ENCODE measurements around the gene RBM26.

Gene RBM26

GRCh38 chr13:79423801-79424642 lies 18.0 kb upstream of the RBM26 start:
- DNase-seq: peak; percentile 62

DNA sequence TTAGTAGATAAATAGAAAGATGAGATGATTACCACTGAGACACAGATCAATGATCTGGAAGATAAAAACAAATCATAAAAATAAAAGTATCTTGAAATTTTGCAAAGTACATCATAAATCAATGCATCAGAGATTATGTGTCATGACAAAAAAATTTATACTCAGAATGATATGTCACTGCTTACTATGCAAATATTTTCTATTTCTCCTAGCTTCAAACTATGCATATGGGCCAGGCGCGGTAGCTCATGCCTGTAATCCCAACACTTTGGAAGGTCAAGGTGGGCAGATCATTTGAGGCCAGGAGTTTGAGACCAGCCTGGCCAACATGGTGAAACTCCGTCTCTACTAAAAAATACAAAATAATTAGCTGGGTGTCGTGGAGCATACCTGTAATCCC lies 17.3 kb upstream of the RBM26 start:
- no peak for DNase-seq

- no peak for DNase-seq
These were observed 13.3 kb upstream of the RBM26 start for GRCh38 chr13:79419365-79419764.

DNA sequence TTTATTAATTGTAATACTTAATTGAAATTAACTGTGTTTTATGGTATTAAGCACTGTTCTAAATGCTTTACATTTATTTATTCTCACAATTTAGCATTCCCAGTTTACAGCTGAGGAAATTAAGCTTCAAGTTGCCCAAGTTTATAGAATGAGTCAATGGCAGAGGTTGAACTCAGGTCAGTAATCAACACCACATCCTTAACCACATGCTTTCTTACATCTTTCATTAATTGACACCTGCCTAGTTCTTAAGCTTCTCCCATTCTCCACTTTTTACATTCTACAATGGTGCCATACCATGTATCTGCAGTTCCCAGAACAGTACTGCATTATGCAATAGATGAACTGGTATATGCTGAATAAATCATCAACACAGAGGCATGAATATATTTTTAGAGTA lies 11.7 kb upstream of the RBM26 start:
- DNase-seq: no peak

DNA sequence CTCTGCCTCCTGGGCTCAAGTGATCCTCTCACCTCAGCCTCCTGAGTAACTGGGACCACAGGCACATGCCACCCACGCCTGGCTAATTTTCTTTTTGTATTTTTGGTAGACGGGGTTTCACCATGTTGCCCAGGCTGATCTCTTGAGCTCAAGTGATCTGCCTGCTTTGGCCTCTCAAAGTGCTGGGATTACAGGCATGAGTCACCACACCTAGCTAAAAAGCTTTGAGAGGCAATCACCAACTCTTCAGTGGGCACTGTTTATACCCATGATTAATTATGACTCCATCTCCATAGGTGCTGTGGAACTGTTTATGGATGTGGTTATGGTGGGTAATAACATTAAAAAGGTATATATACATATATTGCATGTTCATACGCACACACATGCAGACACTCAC lies 7.5 kb upstream of the RBM26 start:
- DNase-seq: no peak

DNA sequence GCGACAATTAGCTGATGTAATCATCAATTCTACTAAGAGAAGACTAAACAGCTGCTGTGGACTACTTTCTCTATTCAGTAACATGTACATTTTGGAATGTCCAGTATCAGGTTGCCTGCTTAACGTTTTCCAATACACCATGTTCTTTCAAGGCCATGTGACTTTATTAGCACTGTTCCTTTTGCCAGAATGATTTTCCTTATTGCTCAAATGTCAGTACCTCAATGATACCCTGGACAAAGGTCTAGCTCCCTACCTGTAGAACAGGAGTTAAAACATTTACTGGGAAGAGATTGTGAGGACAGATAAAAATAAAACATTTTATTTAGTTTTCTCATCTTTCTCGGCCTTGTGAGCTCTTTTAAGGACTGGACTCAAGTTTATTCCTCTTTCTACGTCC lies 3.8 kb upstream of the RBM26 start:
- no peak for DNase-seq

DNA sequence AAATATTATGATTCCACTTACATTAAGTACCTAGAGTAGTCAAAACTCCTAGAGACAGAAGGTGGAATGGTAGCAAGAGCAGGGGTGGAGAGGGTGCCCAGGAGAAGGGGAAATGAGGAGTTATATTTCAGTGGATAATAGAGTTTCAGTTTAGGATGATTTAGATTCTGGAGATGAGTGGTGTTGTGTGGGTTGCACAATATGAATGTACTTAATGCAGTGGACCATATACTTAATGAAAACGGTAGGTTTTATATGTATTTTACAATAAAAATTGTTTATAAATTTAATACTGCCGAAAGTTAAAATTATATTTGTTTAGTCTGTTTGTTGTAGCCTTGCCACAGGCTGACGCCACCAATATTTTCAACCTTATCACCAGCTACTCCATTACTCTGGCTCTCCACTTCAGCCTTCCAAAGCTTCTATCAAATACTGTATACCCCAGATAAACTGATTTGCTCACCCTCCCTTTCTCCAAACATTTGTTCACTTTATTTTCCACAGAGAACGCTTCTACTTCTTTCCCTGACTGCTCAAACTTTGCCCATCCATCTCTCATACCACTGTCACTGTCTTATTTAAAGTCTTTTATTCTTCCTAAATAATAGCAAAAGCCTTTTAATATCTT lies 1.4 kb upstream of the RBM26 start:
- DNase-seq: no peak

DNA sequence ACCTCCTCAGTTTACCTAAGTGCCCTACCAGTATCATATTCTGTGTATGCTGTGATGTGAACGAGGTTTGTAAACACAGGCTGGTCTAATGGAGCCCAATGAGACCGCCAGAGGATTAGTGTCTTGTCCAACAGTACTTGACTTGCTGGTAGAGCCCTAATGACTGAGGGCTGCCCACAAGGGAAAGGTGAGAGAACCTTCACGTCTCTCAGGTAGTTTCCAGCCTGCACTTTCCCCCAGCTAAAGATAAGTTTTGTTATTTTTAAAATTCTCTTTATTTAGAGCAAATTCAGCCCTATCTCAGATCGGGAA lies 498 bp upstream of the RBM26 start:
- no peak for DNase-seq

DNA sequence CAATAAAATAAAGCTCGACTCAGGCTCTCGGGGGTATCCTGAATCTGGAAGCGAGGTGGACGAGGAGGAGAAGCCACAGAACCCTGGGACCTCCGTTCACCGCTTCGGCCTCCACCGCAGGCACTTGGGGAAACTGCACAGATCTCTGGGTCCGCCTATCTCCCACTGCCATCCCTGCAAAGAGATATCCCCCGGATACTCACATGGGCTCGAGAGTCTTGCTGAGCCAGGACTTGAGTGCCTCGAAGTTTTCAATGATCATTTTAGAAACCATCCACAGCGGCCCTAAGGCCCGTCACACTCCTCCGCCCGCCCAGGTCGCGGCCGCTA lies 589 bp downstream of the RBM26 start:
- DNase-seq: peak; percentile 47

DNA sequence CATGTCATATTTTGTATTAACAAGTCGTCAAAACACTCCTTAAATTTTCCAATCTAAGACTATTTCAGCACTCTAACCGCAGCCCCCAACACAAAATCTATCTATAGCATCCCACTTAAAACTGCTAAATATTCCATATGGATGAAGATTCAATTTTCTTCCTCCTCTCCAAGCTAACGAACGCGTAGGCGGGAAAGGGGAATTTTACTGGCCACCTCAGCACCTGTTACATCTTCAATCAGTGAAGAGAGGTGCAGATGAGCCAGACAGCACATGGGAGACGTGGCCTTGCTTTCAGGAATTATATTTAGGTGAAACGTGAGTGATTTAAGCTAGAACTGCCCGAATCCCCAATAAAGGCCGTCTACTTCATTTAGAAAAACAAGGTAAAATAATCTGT lies 1.1 kb downstream of the RBM26 start:
- DNase-seq: peak; percentile 43

GRCh38 chr13:79404361-79404760 lies 1.7 kb downstream of the RBM26 start:
- no peak for DNase-seq

DNA sequence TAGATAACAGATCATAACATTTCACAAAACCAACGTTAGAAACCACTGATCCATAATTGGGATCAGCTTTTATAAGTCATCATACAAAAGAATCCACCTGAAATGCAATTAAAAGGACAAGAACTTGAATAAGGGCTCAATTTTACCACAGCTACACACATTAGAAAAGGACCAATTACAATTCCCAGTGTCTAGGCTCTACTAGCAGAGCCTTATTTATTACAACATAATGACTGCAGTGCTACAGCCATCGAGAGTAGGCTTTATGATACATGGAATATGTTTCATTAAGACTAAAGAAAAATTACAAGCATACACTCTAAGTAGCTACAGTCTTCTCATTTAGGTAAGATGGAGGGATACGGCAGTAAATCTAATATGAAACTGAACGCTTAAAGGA lies 2.9 kb downstream of the RBM26 start:
- DNase-seq: no peak

GRCh38 chr13:79402679-79403078 lies 3.4 kb downstream of the RBM26 start:
- DNase-seq: no peak

DNA sequence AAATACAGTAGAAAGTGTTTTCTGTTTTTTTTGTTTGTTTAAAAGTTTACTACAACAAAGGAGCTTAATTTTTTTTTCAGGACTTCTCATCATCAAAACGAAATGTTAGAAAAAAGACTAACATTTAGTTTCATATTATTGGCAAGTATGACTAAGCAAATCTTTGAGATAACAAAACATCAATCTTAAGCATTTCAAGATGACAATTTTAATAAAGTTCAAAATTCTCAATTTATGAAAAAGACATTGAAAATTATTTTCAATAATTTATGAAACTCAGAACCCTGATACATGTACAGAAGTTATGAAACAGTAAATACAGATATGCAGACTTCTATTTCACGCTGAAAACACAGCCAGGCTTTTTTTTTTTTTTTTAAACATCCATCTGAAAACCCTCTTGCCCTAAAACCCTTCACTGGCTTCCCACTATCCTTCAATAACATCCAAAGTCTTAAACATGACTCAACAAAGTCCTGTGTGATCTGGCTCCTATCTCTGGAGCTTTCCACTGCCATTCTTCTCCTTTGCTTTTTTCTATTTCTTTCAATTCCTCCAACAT lies 3.9 kb downstream of the RBM26 start:
- DNase-seq: no peak

DNA sequence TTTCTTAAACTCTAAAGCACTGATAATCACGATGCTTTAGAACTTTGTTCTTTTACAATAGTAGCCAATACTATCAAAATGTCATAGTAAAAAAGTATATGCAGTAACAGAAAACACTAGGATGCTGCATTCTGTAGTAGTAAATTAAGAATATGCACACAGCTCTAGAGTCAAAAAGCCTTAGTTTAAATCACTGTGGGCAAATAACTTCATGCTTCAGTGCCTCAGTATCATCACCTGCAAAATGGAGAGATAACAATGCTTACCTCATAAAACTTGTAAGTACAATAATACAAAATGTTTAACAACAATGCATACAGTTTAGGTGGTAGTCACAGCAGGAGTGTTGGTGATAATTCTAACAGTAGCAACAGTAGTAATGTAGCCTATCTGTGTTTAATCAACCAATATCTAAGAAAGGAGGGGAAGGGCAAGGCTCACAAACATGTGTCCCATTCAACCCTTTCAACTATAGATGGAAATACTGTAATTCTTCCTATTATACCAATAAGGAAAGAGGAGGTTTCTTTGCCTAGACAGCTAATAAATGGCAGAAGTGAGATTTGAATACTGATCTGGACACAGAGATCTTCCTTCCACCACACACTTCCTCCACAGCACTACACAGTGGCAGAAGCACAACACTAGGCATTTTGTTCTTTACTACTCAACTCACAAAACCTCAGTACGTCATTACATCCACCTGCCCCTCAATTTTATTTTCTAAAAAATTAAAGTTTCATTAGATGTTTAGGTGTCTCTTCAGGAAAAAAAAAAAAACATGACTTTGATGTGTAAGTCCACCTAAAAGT lies 4.6 kb downstream of the RBM26 start:
- DNase-seq: no peak

GRCh38 chr13:79398915-79399314 lies 7.1 kb downstream of the RBM26 start:
- DNase-seq: no peak

GRCh38 chr13:79398127-79398526 lies 7.9 kb downstream of the RBM26 start:
- no peak for DNase-seq

DNA sequence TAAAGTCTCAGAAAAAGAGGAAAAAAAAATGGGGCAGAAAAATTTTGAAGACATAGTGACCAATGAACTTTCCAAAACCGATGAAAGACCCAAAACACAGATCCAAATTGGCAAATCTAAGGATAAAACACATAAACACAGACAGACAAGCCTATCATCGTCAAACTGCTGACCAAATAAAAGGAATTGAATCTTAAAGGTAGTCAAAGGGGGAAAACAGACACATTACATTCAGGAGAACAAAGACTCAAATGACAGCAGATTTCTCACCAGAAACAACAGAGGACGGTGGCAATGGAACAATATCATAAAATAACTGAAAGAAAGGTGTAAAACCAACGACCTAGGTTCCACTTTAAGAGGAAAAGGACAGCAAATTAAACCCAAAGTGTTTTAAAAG lies 10.2 kb downstream of the RBM26 start:
- DNase-seq: no peak

DNA sequence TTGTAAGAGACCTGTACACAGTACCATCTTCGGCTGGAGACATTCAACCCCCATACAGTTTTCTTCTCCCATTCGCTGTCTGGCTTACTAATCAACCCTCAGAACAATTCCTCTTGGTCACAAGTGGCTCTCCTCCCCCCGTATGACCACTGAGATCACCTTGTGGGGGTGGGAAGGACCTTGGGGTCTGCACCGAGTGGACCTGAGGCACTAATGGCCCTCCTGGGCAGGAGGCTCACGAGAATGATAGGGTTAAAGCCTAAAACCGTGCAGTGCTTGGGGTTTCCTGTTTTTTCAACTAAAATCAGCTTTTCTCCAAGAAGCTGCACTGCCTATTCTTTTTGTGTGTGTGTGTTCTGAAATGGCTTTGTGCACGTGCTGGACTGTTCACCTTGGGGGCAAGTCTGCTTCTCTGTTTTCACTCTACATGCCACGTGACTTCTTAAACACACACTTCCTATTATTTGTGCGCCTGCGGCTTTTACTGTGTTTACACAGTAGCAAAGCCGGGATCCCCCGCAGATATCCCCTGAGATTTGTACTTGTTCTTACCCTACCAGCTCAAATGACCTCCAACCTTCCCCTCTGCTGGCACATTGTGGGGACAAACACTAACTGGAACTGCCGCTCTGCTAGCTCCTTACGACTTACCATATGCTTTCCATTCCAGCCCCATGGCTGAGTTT lies 12.3 kb downstream of the RBM26 start:
- no peak for DNase-seq

DNA sequence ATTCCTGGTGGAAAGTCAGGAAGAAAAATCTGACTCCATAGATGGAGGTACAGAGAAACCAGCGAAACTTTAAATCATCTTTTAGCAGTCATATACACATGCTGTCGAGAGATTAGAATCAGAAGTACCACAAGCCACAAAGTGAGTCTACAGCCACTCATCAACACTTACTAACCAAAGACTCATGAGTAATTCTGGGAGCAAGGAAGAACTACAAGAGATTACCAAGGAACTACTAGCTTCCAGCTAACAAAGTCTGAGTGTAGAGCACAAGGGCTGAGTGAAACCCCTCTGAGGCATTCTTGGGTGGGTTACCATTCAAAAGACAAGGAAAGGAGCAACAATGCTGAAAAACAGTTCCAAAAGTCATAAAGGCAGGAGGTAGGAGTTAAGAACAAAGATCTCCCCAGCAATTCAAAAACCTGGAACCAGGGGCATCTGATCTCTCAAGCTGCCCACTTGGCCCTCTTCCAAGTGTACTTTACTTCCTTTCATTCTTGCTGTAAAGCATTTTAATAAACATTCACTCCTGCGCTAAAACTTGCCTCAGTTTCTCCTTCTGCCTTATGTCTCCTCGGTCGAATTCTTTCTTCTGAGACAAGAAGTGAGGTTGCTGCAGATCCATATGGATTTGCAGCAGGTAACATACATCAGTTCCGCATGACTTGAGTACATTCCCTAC lies 13.0 kb downstream of the RBM26 start:
- no peak for DNase-seq

DNA sequence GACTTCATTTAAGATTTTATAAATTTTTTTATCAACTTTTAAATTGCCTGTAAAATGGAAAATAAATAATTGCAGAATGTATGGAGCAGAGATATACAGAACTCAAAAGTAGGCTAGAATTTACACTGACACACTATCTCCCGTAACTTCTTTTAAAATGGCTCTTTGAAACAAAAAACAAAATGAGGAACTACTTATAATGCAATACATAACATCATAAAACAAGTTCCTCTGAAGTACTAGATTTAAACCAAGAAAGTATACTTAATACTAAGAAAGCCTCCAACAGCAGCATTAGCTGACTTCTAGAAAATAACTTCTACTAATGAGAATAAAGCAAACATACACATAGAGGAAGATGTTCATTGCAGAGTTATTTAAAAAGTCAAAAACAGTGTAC lies 17.0 kb downstream of the RBM26 start:
- no peak for DNase-seq

DNA sequence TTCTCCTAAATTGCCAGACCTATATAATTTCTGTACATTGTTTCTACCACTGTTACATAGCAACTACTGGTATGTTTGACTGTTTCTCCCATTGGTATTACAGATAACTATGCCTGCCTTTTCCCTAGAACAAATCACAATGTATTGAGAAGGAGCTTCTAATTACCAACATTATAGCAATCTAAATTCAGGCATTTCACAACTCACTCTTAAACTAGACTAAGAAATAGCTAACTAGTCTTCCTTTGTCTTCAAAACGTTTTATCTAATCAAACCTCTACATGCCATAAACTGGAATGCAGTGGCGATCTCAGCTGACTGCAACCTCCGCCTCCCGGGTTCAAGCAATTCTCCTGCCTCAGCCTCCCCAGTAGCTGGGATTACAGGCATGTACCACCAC lies 18.2 kb downstream of the RBM26 start:
- no peak for DNase-seq

All from NCI-H1092 treated with DMSO at 0.1 percent for 48 hours (cell line).